ENCODE measurements around the gene CALU.

DNA sequence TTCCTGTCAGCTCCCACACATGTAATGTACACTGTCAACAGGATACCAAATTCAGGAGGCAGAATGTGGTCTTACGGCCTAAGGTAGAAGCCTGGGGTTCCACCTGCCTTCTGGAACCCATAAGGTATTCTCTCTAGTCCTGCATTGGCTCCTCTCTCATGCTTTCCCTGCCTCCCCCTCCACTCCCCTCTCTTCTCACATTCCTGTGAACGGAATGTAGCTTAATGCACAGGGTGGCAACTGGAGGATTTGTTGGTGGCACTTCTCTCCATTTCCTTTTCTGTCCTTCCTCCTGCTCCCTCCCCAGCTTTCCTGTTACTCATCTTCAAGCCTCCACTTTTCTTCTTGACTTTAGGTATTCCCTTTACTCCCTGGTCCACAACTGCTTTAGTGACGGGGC is 79.5 kb downstream of the CALU start:
- TF ChIP-seq POLR2A (IDR thresholded peaks at IDR 0.05): no peak
- no peak for TF ChIP-seq EP300 (IDR thresholded peaks at IDR 0.05)
- TF ChIP-seq, protein P1, sequence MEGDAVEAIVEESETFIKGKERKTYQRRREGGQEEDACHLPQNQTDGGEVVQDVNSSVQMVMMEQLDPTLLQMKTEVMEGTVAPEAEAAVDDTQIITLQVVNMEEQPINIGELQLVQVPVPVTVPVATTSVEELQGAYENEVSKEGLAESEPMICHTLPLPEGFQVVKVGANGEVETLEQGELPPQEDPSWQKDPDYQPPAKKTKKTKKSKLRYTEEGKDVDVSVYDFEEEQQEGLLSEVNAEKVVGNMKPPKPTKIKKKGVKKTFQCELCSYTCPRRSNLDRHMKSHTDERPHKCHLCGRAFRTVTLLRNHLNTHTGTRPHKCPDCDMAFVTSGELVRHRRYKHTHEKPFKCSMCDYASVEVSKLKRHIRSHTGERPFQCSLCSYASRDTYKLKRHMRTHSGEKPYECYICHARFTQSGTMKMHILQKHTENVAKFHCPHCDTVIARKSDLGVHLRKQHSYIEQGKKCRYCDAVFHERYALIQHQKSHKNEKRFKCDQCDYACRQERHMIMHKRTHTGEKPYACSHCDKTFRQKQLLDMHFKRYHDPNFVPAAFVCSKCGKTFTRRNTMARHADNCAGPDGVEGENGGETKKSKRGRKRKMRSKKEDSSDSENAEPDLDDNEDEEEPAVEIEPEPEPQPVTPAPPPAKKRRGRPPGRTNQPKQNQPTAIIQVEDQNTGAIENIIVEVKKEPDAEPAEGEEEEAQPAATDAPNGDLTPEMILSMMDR (IDR thresholded peaks at IDR 0.05): no peak
